ENCODE results near the gene APOD.

The APOD gene

GRCh38 chr3:195582947-195583346 lies 793 bp downstream of the APOD start:
- TF ChIP-seq CTCF (IDR thresholded peaks at IDR 0.05): no peak

- no peak for TF ChIP-seq CTCF (IDR thresholded peaks at IDR 0.05)
Measured at GRCh38 chr3:195580744-195581443, 2.8 kb downstream of the APOD start.

GRCh38 chr3:195579281-195579680 lies 4.5 kb downstream of the APOD start:
- no peak for TF ChIP-seq CTCF (IDR thresholded peaks at IDR 0.05)

GRCh38 chr3:195578565-195578964 lies 5.2 kb downstream of the APOD start:
- TF ChIP-seq CTCF (IDR thresholded peaks at IDR 0.05): no peak

- TF ChIP-seq CTCF (IDR thresholded peaks at IDR 0.05): no peak
Measured at GRCh38 chr3:195577645-195578177, 6.0 kb downstream of the APOD start.

- TF ChIP-seq CTCF (IDR thresholded peaks at IDR 0.05): no peak
Measured at GRCh38 chr3:195574497-195575304, 9.0 kb downstream of the APOD start.

GRCh38 chr3:195573611-195574496 lies 9.9 kb downstream of the APOD start:
- TF ChIP-seq CTCF (IDR thresholded peaks at IDR 0.05): no peak
